22Rv1 (cell line): ENCODE measurements around the gene HSPA4L.
A peak's percentile ranks its signal among the peaks of the same experiment; 100 is the strongest.

ENCODE experiments used
- H3K27ac ChIP-seq: fragments of 450-650 bp; 2 replicates; pipeline ENCODE4 v1.5.1; 2017
- ZFX ChIP-seq: fragments of 450-650 bp; IDR thresholded peaks from 2 replicates; pipeline ENCODE4 v1.6.1; 2017; ENCODE audit warnings: antibody characterized with exemption, borderline replicate concordance
- TF ChIP-seq, protein P1 (sequence below): fragments of 450-650 bp; IDR thresholded peaks from 2 replicates; pipeline ENCODE4 v1.5.1; 2017; ENCODE audit warnings: mild to moderate bottlenecking

Gene HSPA4L

DNA sequence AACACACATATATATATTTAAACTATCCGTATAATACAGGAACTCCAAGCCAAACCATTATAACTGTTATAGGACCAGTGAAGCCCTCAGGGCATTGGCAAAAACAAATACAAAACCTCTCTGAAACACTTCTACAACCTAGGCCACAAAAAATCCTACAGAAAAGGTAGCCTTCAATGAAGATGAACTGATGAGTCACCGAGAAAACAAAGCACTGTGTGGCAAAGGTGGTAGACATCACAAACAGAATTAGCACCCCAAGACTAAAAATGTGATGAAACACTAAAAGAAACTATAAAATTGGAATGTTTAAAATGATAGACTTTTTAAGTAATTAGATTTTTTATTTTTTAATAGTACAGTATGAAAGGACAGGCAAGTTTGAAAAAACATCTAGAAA lies 5.5 kb upstream of the HSPA4L start:
- TF ChIP-seq ZFX = no peak
- TF ChIP-seq, protein P1, sequence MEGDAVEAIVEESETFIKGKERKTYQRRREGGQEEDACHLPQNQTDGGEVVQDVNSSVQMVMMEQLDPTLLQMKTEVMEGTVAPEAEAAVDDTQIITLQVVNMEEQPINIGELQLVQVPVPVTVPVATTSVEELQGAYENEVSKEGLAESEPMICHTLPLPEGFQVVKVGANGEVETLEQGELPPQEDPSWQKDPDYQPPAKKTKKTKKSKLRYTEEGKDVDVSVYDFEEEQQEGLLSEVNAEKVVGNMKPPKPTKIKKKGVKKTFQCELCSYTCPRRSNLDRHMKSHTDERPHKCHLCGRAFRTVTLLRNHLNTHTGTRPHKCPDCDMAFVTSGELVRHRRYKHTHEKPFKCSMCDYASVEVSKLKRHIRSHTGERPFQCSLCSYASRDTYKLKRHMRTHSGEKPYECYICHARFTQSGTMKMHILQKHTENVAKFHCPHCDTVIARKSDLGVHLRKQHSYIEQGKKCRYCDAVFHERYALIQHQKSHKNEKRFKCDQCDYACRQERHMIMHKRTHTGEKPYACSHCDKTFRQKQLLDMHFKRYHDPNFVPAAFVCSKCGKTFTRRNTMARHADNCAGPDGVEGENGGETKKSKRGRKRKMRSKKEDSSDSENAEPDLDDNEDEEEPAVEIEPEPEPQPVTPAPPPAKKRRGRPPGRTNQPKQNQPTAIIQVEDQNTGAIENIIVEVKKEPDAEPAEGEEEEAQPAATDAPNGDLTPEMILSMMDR = no peak

DNA sequence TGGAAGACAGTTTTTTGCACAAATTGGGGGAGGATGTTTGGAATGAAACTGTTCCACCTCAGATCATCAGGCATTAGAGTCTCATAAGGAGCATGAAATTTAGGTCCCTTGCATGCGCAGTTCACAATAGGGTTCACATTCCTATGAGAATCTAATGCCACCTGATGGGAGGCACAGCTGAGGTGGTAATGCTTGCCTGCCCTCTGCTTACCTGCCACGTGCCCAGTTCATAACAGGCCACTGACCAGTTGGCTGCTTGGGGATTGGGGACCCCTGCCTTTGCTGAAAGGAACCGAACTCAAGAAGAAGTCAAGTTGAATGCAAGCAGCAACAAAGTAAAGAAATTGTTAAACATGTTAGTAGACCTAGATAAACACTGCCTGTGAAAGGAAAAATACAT lies 4.6 kb upstream of the HSPA4L start:
- TF ChIP-seq, protein P1 = no peak
- H3K27ac ChIP-seq = no peak overlapping the region

More for the DNA sequence above, 5.5 kb upstream of the HSPA4L start:
- no peak overlapping the region for H3K27ac ChIP-seq

DNA sequence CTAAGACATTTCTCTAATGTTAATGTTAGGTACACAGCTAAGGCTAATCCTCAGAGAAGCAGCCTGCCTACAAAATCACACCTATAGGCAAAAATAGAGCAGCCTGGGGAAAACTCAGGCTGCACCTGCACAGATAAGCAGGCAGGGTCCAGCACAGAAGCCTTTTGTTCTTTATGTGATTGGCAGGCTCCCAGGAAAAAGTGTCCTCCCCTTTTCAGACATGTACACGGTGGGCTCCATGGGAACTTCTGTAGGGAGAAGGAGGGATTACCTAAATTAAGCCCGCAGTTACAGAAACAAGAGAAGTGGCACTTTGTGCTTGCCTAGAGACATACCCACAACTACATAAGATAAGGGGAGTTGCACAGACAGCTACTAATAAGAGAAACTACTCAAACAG lies 4.0 kb upstream of the HSPA4L start:
- no peak for TF ChIP-seq ZFX
- TF ChIP-seq, protein P1 = no peak
- no peak overlapping the region for H3K27ac ChIP-seq

DNA sequence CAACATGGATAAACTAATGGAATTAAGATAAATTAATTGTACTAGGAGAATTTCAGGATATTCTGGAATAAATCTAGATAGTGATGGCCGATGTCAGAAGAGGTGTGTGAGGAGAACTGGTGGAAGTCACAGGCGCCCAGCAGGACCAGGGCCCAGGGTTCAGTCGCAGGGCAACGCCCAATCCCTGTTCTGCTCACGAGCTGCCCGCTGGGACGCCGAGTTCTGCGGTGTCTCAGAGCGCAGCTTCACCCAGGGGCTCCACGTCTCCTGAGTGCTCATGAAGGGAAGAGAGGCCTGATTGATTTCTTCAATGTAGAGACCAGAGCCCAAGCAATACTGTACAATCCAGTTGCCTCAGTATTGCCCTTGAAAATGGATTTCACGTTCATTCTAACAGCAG lies 1.5 kb upstream of the HSPA4L start:
- H3K27ac ChIP-seq = no peak overlapping the region
- TF ChIP-seq ZFX = no peak
- TF ChIP-seq, protein P1 = no peak

DNA sequence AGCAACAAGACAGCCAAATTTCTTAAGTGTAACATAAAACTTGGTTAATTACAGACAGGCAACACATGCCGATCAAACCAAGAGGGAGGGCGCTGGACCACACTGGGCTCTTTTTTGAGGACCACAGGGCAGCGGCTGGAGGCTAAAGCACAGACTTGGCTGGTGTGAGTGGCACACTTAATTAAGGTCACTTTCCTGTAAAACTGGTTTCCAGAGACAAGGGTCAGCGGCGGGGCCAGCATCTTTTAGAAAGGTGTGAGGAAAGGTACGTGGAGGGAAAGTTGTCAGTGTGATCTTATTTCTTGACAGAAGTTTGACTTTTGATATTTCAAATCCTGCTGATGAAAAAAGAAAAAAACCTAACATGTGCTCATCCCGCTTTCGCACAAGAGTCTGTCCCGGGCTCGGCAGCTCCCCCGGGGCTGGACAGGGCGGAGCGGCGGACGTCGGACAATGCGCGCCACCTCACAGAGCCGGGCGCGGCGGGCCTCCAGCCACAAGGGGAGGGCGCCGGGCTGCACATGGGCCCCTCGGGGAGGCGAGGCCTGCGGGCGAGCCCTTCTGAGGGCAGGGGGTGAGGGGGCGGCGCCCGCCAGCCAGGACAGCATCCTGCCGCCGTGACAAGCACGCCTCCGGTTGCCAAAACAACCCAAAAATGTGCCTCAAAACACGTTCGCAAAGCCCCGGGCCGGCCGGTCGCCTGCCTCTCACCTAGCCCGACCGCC lies 660 bp upstream of the HSPA4L start:
- H3K27ac ChIP-seq = peak overlapping the region; percentile 61
- TF ChIP-seq, protein P1 = no peak
- TF ChIP-seq ZFX = no peak

DNA sequence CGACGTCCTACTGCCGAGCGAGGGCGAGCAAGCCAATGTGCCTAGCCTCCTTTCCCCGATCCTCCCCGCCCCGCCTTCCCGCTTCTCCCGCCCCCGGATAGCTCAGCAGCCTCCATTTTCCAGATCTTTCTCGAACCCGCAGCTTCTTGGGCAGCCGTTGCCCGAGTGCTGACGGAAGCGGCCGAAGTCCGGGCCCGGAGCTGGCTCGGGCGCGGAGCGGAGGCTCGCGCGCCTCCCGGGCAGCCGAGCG lies 172 bp upstream of the HSPA4L start:
- peak overlapping the region; percentile 61 for H3K27ac ChIP-seq

DNA sequence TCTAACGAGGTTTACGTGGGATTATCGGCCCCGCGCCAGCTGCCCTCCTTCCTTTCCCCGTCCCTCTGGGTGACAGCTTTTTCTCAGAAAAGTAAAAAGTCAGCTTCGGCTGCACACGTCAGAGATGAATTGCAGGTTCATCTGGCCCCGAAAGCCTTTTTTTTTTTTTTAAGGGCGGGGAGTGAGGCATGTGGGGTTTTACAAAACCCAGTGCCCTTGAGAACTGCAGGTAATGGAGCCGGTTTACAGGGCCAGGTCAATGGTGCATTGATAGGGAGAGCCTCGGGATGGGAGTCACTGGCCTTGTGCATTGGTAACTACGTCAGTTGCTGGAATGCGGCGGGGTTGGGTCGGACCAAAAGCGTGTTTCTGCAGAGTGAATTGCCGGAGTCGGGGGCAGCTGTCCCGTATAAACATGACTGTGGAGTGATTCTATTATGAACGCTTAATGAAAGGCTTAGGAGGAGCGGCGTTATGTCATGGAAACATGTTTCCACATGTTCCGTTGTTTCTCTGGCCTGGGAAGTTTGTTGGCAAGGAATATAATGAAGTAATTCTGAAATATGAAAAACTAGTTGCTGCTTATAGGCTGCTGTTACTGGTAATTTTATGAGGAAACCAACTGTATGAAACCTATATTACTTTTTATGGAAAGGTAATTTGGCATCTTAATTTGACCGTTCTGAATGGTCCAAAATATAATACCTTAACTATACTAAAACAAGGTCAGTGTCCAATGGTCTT lies 1.1 kb downstream of the HSPA4L start:
- H3K27ac ChIP-seq = peak overlapping the region; percentile 61; the same call in 1 of the 2 replicates
- no peak for TF ChIP-seq ZFX
- TF ChIP-seq, protein P1 = no peak

More for the DNA sequence above, 172 bp upstream of the HSPA4L start:
- no peak for TF ChIP-seq ZFX
- TF ChIP-seq, protein P1 = no peak
